HG03520 (cell line): Measurements from ENCODE around the gene ZSWIM8.

Experiments
- ATAC-seq: cut with Tn5 transposase; IDR thresholded peaks from one replicate; pipeline ENCODE4 v1.9.1; 2021; ENCODE audit warnings: mild to moderate bottlenecking, moderate library complexity; ENCODE audit not compliant: unreplicated experiment

Gene ZSWIM8

GRCh38 chr10:73796766-73797165 lies 11.4 kb downstream of the ZSWIM8 start:
- no peak for ATAC-seq

- ATAC-seq, result no peak
These were observed 12.1 kb downstream of the ZSWIM8 start for GRCh38 chr10:73797324-73798025.

GRCh38 chr10:73798087-73798486 lies 12.7 kb downstream of the ZSWIM8 start:
- no peak for ATAC-seq

GRCh38 chr10:73798927-73799560 lies 13.6 kb downstream of the ZSWIM8 start:
- ATAC-seq, result no peak

- no peak for ATAC-seq
These were observed 14.6 kb downstream of the ZSWIM8 start for GRCh38 chr10:73799899-73800559.

GRCh38 chr10:73800560-73801252 lies 15.3 kb downstream of the ZSWIM8 start:
- ATAC-seq, result no peak

- ATAC-seq, result no peak
These were observed 15.8 kb downstream of the ZSWIM8 start for GRCh38 chr10:73801253-73801590.

- ATAC-seq, result no peak
These were observed 17.0 kb downstream of the ZSWIM8 start for GRCh38 chr10:73802276-73802991.

- no peak for ATAC-seq
These were observed 18.4 kb downstream of the ZSWIM8 start for GRCh38 chr10:73803680-73804286.

GRCh38 chr10:73806176-73806950 lies 21.0 kb downstream of the ZSWIM8 start:
- ATAC-seq, result no peak

- ATAC-seq, result no peak
These were observed 22.1 kb downstream of the ZSWIM8 start for GRCh38 chr10:73807471-73807870.

GRCh38 chr10:73808021-73808815 lies 22.8 kb downstream of the ZSWIM8 start:
- no peak for ATAC-seq

- ATAC-seq, result no peak
These were observed 23.8 kb downstream of the ZSWIM8 start for GRCh38 chr10:73809061-73809818.

GRCh38 chr10:73810358-73810734 lies 24.9 kb downstream of the ZSWIM8 start:
- ATAC-seq, result no peak

- peak; percentile 21 for ATAC-seq
These were observed 25.5 kb downstream of the ZSWIM8 start for GRCh38 chr10:73810735-73811465.

- no peak for ATAC-seq
These were observed 27.3 kb downstream of the ZSWIM8 start for GRCh38 chr10:73812657-73813056.

- ATAC-seq, result no peak
These were observed 27.9 kb downstream of the ZSWIM8 start for GRCh38 chr10:73813333-73813732.
